Thyroid gland (tissue), 4 donors: Measurements from ENCODE around the gene BTBD2.
A peak's percentile ranks its signal among the peaks of the same experiment; 100 is the strongest.

Source experiments
- CTCF ChIP-seq, 6 experiments: fragments of 200-600 bp in 3 of 6; fragments of 450-650 bp in 3 of 6; sonication (generic) in 3 of 6; IDR thresholded peaks; one replicate each; pipeline ENCODE4 v1.5.1; 2016 to 2019; ENCODE audit warnings: antibody characterized with exemption in 6 of 6, mild to moderate bottlenecking in 2 of 6, inconsistent platforms in 1 of 6, moderate library complexity in 1 of 6
- POLR2A ChIP-seq, 2 donors: fragments of 450-650 bp; IDR thresholded peaks; one replicate each; pipeline ENCODE4 v1.6.1; 2017; ENCODE audit warnings: antibody characterized with exemption in 2 of 2, mild to moderate bottlenecking in 2 of 2, moderate library complexity in 1 of 2

- no peak for TF ChIP-seq CTCF (IDR thresholded peaks at IDR 0.05)
- TF ChIP-seq POLR2A (IDR thresholded peaks at IDR 0.05): peak; percentile 87 to 91
Measured at GRCh38 chr19:2049741-2050348, 34.3 kb upstream of the BTBD2 start.
